ENCODE results near the gene TPRKB. TPM values are rescaled to one million over a fixed set of nuclear protein-coding genes. Genes with fewer than 3 reads are reported as not detected.

TPRKB gene
- total and polyA plus RNA-seq, 2 donors (not counting 1 experiment from before 2014, with no cell fraction given) = 24.3 to 31.2 TPM

DNA sequence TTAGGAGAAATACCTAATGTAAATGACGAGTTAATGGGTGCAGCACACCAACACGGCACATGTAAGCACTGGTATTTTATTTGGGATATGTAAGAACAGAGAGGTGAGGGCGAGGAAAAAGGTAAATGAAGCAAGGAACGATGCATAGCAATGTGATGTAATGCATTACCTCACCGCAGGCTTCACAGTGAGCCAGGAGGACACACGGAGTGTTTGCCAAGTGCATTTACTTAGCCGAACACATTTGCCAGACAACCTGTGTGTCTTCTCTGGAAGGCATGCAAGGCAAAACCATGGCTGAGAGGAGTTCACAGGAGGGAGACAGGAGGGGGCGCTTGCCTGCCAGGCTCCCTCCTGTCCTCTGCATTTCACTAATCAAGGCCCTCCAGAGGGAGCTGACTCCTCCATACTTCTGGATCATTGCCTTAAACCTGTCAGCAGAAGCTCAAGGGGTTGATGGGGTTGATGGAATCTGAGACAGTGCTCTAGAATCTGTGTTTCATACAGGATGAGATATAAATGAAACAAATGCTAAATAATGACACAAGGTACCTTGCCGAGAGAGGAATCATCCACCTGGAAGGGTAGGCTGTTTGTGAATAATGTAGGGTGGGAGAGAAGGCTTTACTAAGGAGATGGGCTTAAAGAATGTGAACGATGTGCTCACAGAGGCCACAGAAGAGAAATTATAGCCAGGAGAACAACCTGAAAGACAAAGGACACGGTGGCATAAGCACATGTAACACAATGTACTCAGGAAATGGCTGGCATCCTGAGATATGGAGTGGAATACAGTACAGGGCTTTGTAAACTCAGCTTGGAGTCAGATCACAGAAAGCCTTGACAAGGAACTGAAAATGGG, 9.1 kb upstream of the TPRKB start:
- Histone ChIP-seq H4K20me1 (ENCODE audit: control insufficient read depth, insufficient read depth, low read length, poor library complexity, severe bottlenecking) (no peaks in the 10 kb centered on the region), H3K4me2 (replicated peaks; ENCODE audit: low read depth, low read length, poor library complexity, severe bottlenecking) (no peak overlapping the region), H3K36me3 (replicated peaks in 1 of 2; ENCODE audit: control extremely low read depth in 1 of 2, control insufficient read depth in 1 of 2, extremely low read depth in 1 of 2, insufficient read depth in 2 of 2, low read length in 1 of 2) (peaks cover 6 to 28% of the 10 kb centered on the region in 2 experiments), H3K9me3 (ENCODE audit: control extremely low read depth in 1 of 3, control insufficient read depth in 2 of 3, insufficient read depth in 1 of 3, low read length in 2 of 3) (peaks cover 0 to 1% (median 0%) of the 10 kb centered on the region in 3 donors), H3K9ac (ENCODE audit: low read length) (no peak overlapping the region), H3K4me3 (ENCODE audit: control extremely low read depth in 1 of 5, extremely low read depth in 1 of 5, insufficient read depth in 1 of 5, low read depth in 2 of 5, low read length in 4 of 5) (no peak overlapping the region), H3K27ac (ENCODE audit: low read length in 2 of 2) (no peak overlapping the region), H3K27me3 (replicated peaks in 1 of 4; ENCODE audit: control extremely low read depth in 1 of 4, control insufficient read depth in 3 of 4, insufficient read depth in 4 of 4, low read length in 3 of 4) (no peaks in the 10 kb centered on the region), H2AFZ (ENCODE audit: insufficient read depth, low read depth, low read length, poor library complexity, severe bottlenecking) (no peak overlapping the region), H3K4me1 (ENCODE audit: control insufficient read depth in 2 of 2, insufficient read depth in 2 of 2, low read length in 2 of 2) (no peaks in the 10 kb centered on the region), H3K79me2 (ENCODE audit: control insufficient read depth, insufficient read depth, low read length) (no peaks in the 10 kb centered on the region)
- Mint-ChIP-seq H3K4me1 (no peaks in the 10 kb centered on the region), H3K27ac (no peak overlapping the region), H3K27me3 (no peaks in the 10 kb centered on the region), H3K9me3 (ENCODE audit: insufficient read depth) (no peaks in the 10 kb centered on the region), H3K4me3 (no peak overlapping the region)
- ATAC-seq (ENCODE audit: low read depth) (no peak), DNase-seq (no peak)
- ChIA-PET POLR2A (no interaction called here), CTCF (no interaction called here)
- TF ChIP-seq, protein P1, sequence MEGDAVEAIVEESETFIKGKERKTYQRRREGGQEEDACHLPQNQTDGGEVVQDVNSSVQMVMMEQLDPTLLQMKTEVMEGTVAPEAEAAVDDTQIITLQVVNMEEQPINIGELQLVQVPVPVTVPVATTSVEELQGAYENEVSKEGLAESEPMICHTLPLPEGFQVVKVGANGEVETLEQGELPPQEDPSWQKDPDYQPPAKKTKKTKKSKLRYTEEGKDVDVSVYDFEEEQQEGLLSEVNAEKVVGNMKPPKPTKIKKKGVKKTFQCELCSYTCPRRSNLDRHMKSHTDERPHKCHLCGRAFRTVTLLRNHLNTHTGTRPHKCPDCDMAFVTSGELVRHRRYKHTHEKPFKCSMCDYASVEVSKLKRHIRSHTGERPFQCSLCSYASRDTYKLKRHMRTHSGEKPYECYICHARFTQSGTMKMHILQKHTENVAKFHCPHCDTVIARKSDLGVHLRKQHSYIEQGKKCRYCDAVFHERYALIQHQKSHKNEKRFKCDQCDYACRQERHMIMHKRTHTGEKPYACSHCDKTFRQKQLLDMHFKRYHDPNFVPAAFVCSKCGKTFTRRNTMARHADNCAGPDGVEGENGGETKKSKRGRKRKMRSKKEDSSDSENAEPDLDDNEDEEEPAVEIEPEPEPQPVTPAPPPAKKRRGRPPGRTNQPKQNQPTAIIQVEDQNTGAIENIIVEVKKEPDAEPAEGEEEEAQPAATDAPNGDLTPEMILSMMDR (IDR thresholded peaks at IDR 0.05) = no peak
- 91% methylated on average over 9 of the region's 11 CpGs for WGBS (ENCODE audit: insufficient coverage)
- intact Hi-C loops (cut with micrococcal nuclease) = no loop called here

DNA sequence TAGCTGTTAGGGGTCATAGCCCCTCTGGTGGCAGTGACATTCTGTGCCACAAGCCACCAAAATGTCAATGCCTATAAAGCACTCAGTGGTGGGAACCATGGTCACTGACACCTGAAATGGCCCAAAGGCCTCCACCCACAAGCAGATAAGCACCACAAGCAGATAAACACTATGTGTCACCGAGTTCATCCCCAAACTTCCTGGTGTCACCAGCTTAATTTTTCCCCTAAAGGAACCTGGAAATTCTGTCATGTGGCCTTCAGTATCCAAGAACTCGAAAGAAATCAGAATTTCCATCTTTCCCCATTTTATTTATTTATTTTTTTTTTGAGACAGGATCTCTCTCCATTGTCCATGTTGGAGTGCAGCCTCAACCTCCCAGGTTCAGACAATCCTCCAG, 3.6 kb upstream of the TPRKB start:
- H3K27ac Mint-ChIP-seq = no peak overlapping the region
- H3K4me3 Mint-ChIP-seq = no peak overlapping the region
- peaks cover 3% of the 10 kb centered on the region for H3K9me3 Mint-ChIP-seq (ENCODE audit: insufficient read depth)
- intact Hi-C loops (cut with micrococcal nuclease) = no loop called here
- Histone ChIP-seq H3K4me1 (ENCODE audit: control insufficient read depth in 2 of 2, insufficient read depth in 2 of 2, low read length in 2 of 2) (peaks cover 8 to 15% of the 10 kb centered on the region in 2 donors), H3K27ac (ENCODE audit: low read length in 2 of 2) (no peak overlapping the region), H2AFZ (ENCODE audit: insufficient read depth, low read depth, low read length, poor library complexity, severe bottlenecking) (no peak overlapping the region), H4K20me1 (ENCODE audit: control insufficient read depth, insufficient read depth, low read length, poor library complexity, severe bottlenecking) (no peaks in the 10 kb centered on the region), H3K4me2 (replicated peaks; ENCODE audit: low read depth, low read length, poor library complexity, severe bottlenecking) (no peak overlapping the region), H3K79me2 (ENCODE audit: control insufficient read depth, insufficient read depth, low read length) (no peaks in the 10 kb centered on the region), H3K9ac (ENCODE audit: low read length) (no peak overlapping the region), H3K9me3 (ENCODE audit: control extremely low read depth in 1 of 3, control insufficient read depth in 2 of 3, insufficient read depth in 1 of 3, low read length in 2 of 3) (peaks cover 0 to 13% (median 1%) of the 10 kb centered on the region in 3 donors), H3K27me3 (replicated peaks in 1 of 4; ENCODE audit: control extremely low read depth in 1 of 4, control insufficient read depth in 3 of 4, insufficient read depth in 4 of 4, low read length in 3 of 4) (no peaks in the 10 kb centered on the region), H3K4me3 (ENCODE audit: control extremely low read depth in 1 of 5, extremely low read depth in 1 of 5, insufficient read depth in 1 of 5, low read depth in 2 of 5, low read length in 4 of 5) (no peak overlapping the region), H3K36me3 (replicated peaks in 1 of 2; ENCODE audit: control extremely low read depth in 1 of 2, control insufficient read depth in 1 of 2, extremely low read depth in 1 of 2, insufficient read depth in 2 of 2, low read length in 1 of 2) (peaks cover 0 to 10% of the 10 kb centered on the region in 2 experiments)
- TF ChIP-seq, protein P1 (IDR thresholded peaks at IDR 0.05) = no peak
- TF ChIP-seq EZH2 (IDR thresholded peaks at IDR 0.05; ENCODE audit: borderline replicate concordance, insufficient read depth, low read depth, low read length, poor library complexity, severe bottlenecking) = no peak
- ATAC-seq (ENCODE audit: low read depth) (no peak), DNase-seq (no peak)
- no peaks in the 10 kb centered on the region for H3K27me3 Mint-ChIP-seq
- POLR2A ChIA-PET = no interaction called here
- peaks cover 16% of the 10 kb centered on the region for H3K4me1 Mint-ChIP-seq
- WGBS (ENCODE audit: insufficient coverage) = 88% methylated on average over 1 of the region's 2 CpGs
- CTCF ChIA-PET = no interaction called here
